Activated CD4-positive, alpha-beta memory T cell treated with anti-CD3 and anti-CD28 coated beads, Interleukin-2, amount 10 ng/mL, durations not matched to agents 7 days and 5 days (primary cell): ENCODE results near the gene COL4A1. TPM values are rescaled to one million over a fixed set of nuclear protein-coding genes. Genes with fewer than 3 reads are reported as not detected.

ENCODE experiments used
- CTCF ChIA-PET: fragments of 350-600 bp; sonication (Branson Sonifier 250); formaldehyde crosslinking; loops from one replicate; lab custom pipeline; 2021; ENCODE audit warnings: antibody characterized with exemption, inconsistent platforms; lab: Charles Lee
- POLR2A ChIA-PET: fragments of 350-600 bp; sonication (Branson Sonifier 250); formaldehyde crosslinking; loops from one replicate; lab custom pipeline; 2021; ENCODE audit warnings: antibody characterized with exemption; lab: Charles Lee
- DNase-seq: peaks from one replicate; pipeline ENCODE4 v3.0.0-alpha.2; 2020
- H3K27ac Mint-ChIP-seq: one replicate; pipeline ENCODE4 v1.8.0; 2021; ENCODE audit warnings: mild to moderate bottlenecking, mixed read lengths
- H3K27me3 Mint-ChIP-seq: one replicate; pipeline ENCODE4 v1.8.0; 2021; ENCODE audit warnings: mixed read lengths
- H3K36me3 Mint-ChIP-seq: one replicate; pipeline ENCODE4 v1.8.0; 2021; ENCODE audit warnings: low read depth, mixed read lengths
- H3K4me1 Mint-ChIP-seq: one replicate; pipeline ENCODE4 v1.8.0; 2021; ENCODE audit warnings: mixed read lengths
- H3K4me3 Mint-ChIP-seq: one replicate; pipeline ENCODE4 v1.8.0; 2021; ENCODE audit warnings: mild to moderate bottlenecking, mixed read lengths
- H3K9me3 Mint-ChIP-seq: one replicate; pipeline ENCODE4 v1.8.0; 2021; ENCODE audit warnings: mixed read lengths
- total RNA-seq, 2 experiments: library from RNA; stranded (reverse); gene quantifications; one replicate each; pipeline ENCODE4 v1.2.3, GENCODE V29; 2021

The COL4A1 gene
- total RNA-seq, 2 experiments from 2014 or later = not detected

DNA sequence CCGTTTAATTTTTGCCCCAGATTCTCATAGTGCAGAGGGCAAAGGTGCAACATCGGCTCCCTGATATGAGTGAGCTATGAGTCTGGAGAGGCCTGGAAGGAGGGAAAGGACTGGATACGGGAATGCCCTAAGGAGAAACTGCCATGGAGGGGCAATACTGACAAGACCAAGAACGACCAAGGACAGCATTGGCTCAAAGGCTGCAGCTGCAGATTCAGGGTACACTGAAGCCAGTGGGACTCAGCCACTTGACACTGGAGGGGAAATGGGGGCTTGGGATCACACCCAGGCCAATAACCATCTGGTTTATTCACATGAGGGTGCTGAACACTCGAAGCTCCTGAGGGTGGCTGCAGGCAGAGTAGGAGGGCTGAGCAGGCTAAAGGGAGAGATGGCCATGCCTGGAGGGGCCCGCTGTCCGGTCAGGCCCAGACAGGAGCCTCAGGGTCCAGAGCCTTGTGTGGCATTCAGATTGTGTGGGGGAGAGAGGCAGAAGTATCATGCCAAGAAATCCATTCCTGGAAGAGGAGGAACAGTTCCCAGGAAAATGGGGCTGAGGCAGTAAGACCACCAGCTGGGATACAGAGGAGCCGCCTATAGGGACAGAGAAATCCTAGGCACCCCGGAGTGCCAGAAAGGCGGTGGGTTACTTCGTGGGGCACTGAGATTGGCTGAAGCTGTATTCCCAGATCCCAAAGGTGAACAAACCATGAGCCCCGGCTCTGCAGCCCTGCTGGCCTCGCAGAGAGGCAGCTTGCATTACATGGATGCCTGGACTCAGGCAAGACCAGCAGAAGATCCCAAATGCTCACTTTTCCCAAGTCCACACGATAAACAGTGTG is 20.7 kb downstream of the COL4A1 start:
- Mint-ChIP-seq H3K4me1 (no peaks in the 10 kb centered on the region), H3K36me3 (no peaks in the 10 kb centered on the region), H3K4me3 (no peak overlapping the region), H3K27ac (no peak overlapping the region), H3K9me3 (no peaks in the 10 kb centered on the region), H3K27me3 (peaks cover 5% of the 10 kb centered on the region)
- ChIA-PET POLR2A (no interaction called here), CTCF (no interaction called here)
- DNase-seq = no peak

DNA sequence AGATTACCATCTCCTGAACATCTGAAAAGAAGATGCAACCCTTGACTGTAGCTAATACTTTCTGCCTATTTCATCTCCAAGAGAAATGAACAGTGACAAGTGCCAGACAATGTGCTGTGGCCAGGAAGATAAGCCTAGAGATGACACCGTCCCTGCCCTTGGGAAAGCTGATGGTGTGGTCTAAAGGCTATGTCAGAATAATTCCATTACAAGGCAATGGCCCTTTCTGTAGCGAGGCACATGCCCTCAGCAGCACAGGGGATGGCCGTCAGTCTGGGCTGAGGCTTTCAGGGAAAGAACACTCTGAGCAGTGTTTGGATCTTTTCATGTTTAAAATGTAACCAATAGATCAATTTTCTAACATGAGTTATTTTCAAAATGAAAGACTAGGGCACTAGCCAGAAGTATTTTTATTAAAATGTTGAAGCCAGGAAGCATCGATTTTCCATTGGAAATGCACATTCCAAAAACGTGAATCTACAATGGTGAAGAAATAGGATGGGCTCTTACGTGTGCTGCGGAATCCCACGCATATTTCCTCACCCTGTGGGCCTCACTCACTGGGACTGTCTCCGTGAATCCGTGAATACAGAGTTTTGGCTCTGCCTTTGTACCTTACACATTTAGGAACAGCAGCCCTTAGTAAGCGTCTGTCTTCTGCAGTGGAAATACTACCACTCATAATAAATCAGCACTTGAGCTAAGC is 22.0 kb downstream of the COL4A1 start:
- ChIA-PET CTCF (no interaction called here), POLR2A (no interaction called here)
- no peak overlapping the region for H3K4me3 Mint-ChIP-seq
- no peak for DNase-seq
- H3K4me1 Mint-ChIP-seq = no peaks in the 10 kb centered on the region
- H3K36me3 Mint-ChIP-seq = no peaks in the 10 kb centered on the region
- H3K9me3 Mint-ChIP-seq = peaks cover 2% of the 10 kb centered on the region
- H3K27me3 Mint-ChIP-seq = peaks cover 5% of the 10 kb centered on the region
- no peak overlapping the region for H3K27ac Mint-ChIP-seq

DNA sequence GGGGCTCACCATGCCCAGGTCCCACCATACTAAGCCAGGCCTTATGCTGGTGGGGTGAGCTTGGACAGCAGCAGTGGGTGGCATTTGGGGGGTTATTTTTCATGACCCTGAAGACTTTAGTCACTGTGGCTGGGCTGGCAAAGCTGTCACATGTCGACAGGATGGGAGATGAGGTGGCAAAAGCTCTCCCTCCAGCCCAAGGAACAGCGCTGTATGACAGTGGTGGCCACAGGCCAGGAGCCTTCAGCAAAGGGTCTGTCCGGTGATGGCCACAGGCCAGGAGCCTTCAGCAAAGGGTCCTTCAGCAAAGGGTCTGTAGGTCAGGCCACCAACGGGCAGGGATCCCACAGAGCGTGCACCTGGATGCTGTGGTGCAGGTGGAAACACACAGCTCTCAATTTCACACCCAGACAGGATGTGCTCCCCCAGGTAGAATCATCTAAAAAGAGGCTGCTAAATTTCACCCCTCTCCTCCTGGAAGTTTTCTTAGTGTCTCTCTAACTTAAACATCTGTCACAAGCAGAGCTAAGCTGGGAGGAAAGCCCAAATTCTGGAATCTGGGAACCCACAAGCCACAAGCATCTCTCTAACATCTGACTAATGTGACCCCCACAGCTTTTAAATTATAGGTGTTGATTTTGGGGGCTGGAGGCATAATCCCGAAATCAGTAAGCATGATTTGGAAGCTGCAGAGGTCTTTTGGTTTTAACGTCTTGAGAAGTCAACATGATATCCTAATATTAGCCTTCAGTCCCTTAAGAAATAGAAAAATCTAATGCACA is 23.0 kb downstream of the COL4A1 start:
- peaks cover 5% of the 10 kb centered on the region for H3K27me3 Mint-ChIP-seq
- ChIA-PET POLR2A (no interaction called here), CTCF (no interaction called here)
- DNase-seq = no peak
- H3K4me3 Mint-ChIP-seq = no peak overlapping the region
- peaks cover 2% of the 10 kb centered on the region for H3K9me3 Mint-ChIP-seq
- H3K4me1 Mint-ChIP-seq = no peaks in the 10 kb centered on the region
- H3K36me3 Mint-ChIP-seq = no peaks in the 10 kb centered on the region
- no peak overlapping the region for H3K27ac Mint-ChIP-seq

DNA sequence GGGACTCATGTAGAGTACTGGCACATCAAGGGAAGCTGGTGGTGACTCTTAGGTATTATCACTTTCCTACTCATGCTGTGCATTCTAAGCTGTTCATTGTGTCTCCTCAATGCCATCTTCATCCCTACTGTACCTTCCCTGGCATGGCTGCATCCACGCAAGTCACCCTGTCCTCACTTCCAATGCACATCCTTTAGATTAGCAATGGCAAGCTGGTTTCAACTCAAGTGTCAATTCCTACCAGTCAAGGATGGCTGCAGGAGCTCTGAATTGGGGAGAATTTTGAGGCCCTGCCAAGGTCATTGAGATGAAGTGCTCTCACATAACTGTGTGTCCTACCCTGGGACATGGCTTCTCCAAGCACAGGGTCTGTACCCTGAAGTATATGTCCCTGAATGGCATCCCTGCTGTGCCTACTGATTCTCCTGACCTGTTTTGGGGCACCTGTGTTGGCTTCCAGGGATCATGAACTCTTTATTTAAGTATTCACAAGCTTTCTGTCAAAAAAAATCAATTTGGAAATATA is 24.6 kb downstream of the COL4A1 start:
- no peak for DNase-seq
- Mint-ChIP-seq H3K27ac (no peak overlapping the region), H3K27me3 (peaks cover 7% of the 10 kb centered on the region), H3K36me3 (no peaks in the 10 kb centered on the region), H3K4me1 (no peaks in the 10 kb centered on the region), H3K4me3 (no peak overlapping the region), H3K9me3 (peaks cover 2% of the 10 kb centered on the region)
- ChIA-PET CTCF (no interaction called here), POLR2A (no interaction called here)

DNA sequence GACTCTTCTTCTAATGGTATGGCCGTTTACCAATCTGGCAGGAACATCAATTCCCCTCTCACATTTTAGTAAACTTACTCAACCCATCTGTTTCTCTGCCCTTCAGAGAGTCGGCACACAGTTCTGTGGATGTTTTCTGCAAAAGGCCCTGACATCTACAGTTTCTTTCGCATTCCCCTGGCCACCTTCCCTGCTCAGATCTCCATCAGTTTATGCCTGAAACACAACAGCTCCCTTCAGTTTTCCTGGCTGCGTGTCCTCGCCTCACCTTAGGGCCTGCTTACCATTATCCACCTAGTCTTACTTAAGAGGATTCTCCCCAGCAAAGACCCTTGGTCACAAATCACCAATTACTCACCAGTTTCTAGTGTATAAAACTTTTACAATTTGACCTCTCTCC is 25.2 kb downstream of the COL4A1 start:
- H3K27ac Mint-ChIP-seq = no peak overlapping the region
- no peaks in the 10 kb centered on the region for H3K4me1 Mint-ChIP-seq
- DNase-seq = no peak
- peaks cover 2% of the 10 kb centered on the region for H3K9me3 Mint-ChIP-seq
- no peak overlapping the region for H3K4me3 Mint-ChIP-seq
- CTCF ChIA-PET = no interaction called here
- peaks cover 7% of the 10 kb centered on the region for H3K27me3 Mint-ChIP-seq
- H3K36me3 Mint-ChIP-seq = no peaks in the 10 kb centered on the region
- POLR2A ChIA-PET = no interaction called here

DNA sequence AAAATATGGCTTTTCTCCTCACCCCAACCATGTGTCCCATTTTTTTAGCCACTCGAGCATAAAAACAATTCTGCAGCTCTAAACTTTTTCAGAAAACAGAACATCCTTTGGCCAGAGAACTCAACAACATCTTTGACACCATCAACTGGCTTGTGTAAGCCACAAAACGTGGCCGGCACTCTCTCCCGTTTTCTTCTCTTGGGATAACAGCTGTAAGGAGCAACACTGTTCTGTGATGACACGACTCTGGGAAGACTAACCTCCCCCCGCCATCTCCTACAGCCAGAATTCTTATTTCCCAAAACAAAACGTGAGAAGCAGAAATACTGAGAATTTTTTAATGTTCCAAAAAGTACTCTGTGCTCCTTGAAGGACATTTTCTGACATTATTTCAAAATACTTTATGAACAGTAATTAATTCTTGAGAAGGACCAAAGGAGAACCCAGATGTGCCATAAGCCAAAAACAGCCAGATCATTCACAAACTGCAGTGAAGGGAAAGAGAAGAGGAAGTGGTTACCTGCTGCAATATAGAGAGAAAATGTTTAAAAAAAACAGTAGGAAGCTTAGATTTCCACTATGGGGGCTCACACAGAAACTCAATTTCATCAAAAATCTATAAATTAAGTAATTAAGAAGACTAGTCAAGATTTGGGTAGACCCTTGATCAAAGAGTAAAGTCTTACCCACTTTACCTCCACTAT is 25.8 kb downstream of the COL4A1 start:
- ChIA-PET CTCF (no interaction called here), POLR2A (no interaction called here)
- Mint-ChIP-seq H3K4me3 (no peak overlapping the region), H3K27me3 (peaks cover 7% of the 10 kb centered on the region), H3K27ac (no peak overlapping the region), H3K4me1 (no peaks in the 10 kb centered on the region), H3K9me3 (peaks cover 2% of the 10 kb centered on the region), H3K36me3 (no peaks in the 10 kb centered on the region)
- DNase-seq = no peak

DNA sequence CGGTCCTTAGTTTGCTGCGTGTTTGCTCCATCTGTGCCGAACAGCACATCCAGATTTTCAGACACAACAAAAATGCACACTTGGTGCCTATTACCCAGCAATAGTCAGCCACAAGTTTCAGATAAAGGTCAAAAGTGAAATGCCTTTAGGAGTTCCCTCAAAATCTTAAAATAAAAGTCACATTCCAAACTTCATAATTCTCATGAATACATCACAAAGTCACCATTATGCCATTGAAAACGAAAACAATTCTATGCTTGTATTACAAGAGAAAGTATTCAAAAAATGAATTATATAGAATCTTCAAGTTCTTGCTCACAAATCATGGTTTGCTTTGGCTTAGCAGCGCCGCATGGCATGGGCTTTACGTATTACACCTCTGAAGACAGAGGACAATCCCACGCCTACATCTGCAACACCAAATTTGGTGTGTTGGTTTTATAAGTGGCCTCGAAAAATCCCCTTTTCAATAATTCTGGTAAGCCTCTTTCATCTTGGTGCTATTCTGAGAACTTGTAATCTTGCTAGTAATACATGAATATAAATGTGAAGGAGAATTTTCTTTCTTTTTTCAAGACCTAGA is 26.6 kb downstream of the COL4A1 start:
- H3K4me1 Mint-ChIP-seq = no peaks in the 10 kb centered on the region
- CTCF ChIA-PET = no interaction called here
- H3K9me3 Mint-ChIP-seq = peaks cover 2% of the 10 kb centered on the region
- DNase-seq = no peak
- no peak overlapping the region for H3K27ac Mint-ChIP-seq
- H3K4me3 Mint-ChIP-seq = no peak overlapping the region
- POLR2A ChIA-PET = no interaction called here
- H3K36me3 Mint-ChIP-seq = no peaks in the 10 kb centered on the region
- H3K27me3 Mint-ChIP-seq = peaks cover 7% of the 10 kb centered on the region

DNA sequence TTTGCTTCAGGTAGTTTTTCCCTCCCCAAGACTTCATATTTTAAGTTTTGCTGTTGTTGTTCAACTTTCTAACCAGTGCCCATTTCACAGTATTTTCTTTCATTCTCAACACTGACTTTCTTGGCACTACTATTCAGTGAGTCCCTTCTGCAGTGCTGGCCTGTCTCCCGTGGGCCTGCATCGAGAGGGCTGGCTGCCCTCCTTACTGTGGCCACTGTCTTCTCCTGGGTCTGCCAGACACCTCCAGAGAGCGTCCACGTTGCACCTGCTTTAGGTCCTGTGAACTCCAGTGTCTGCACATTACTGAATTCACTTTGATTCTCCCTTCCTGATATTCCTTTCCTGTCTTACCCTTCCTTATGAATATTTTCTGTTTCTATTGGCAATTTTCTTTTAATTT is 27.3 kb downstream of the COL4A1 start:
- no peak for DNase-seq
- no peak overlapping the region for H3K4me3 Mint-ChIP-seq
- peaks cover 7% of the 10 kb centered on the region for H3K27me3 Mint-ChIP-seq
- H3K36me3 Mint-ChIP-seq = no peaks in the 10 kb centered on the region
- H3K4me1 Mint-ChIP-seq = no peaks in the 10 kb centered on the region
- no peak overlapping the region for H3K27ac Mint-ChIP-seq
- POLR2A ChIA-PET = no interaction called here
- CTCF ChIA-PET = no interaction called here
- peaks cover 2% of the 10 kb centered on the region for H3K9me3 Mint-ChIP-seq

DNA sequence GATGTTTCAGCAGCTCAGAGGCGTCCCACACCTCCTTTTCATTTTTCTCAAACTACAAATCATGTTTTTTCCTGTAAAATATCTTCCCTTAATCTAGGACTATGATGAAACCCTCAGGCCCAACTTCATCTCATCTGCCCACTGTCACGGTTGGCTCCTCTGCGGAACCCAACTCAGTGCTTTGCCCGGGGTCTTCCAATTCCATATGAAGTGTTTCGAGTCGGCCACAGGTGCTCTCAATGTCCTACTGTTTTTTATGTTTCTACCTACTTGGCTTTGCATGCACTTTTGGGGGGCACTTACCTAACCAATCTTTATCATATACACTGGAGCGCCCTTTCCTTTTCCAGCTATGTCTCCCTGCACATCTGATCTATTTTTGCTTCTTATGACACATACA is 28.1 kb downstream of the COL4A1 start:
- CTCF ChIA-PET = no interaction called here

DNA sequence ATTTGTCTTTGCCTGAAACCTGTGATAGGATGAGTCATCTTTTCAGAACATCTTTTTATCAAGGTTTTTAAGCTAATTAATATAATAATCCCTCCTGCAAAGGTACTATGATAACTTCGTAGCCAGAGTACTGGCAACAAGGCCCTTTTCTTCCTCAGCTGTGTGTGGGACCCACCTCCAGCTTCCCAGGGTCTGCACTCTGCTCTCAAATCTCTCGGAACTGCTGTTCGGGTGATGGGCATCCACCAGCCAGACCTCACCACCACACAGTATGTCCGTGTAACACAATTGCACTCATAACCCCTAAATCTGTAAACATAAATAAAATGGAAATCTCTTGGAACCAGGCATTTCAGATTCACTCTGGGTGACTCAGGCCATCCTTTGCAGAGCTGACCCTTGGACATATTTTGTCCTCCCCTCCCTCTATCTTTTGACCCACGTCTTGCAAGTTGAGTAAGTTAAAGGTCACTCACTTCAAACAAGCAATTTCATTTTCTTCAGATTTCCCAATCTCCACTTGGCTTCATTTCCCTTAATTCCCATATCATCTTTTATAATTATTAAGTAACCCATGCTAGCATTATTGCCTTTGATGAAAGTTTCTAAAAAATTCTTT is 29.5 kb downstream of the COL4A1 start:
- Mint-ChIP-seq H3K36me3 (no peaks in the 10 kb centered on the region), H3K9me3 (peaks cover 2% of the 10 kb centered on the region), H3K27ac (no peak overlapping the region), H3K4me1 (no peaks in the 10 kb centered on the region), H3K27me3 (peaks cover 7% of the 10 kb centered on the region), H3K4me3 (no peak overlapping the region)
- no peak for DNase-seq
- POLR2A ChIA-PET = no interaction called here
- CTCF ChIA-PET = no interaction called here

More for the DNA sequence above, 28.1 kb downstream of the COL4A1 start:
- DNase-seq = no peak
- H3K27me3 Mint-ChIP-seq = peaks cover 7% of the 10 kb centered on the region
- H3K4me1 Mint-ChIP-seq = no peaks in the 10 kb centered on the region
- no peak overlapping the region for H3K27ac Mint-ChIP-seq
- H3K4me3 Mint-ChIP-seq = no peak overlapping the region
- H3K36me3 Mint-ChIP-seq = no peaks in the 10 kb centered on the region
- H3K9me3 Mint-ChIP-seq = peaks cover 2% of the 10 kb centered on the region
- POLR2A ChIA-PET = no interaction called here

DNA sequence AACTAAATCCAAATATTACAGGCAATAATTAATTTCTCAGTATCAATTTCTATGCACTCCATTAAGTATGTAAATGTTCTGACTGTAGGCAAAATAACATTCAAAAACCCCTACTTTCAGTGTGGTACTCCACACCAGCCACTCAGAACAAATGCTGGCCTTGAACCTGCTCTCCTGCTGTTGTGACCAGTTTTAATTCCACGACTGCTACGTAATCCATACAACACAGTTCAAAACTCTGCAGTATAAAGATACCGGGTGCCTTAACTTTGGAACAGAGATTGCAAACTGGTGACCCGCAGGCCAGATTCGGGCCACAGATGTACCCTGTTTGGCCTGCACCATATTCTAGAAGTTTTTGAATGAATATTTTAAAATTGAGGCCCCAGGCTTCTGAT is 30.4 kb downstream of the COL4A1 start:
- CTCF ChIA-PET = no interaction called here
- no peaks in the 10 kb centered on the region for H3K4me1 Mint-ChIP-seq
- POLR2A ChIA-PET = no interaction called here
- no peak overlapping the region for H3K4me3 Mint-ChIP-seq
- peaks cover 4% of the 10 kb centered on the region for H3K27me3 Mint-ChIP-seq
- DNase-seq = no peak
- H3K36me3 Mint-ChIP-seq = no peaks in the 10 kb centered on the region
- peaks cover 2% of the 10 kb centered on the region for H3K9me3 Mint-ChIP-seq
- no peak overlapping the region for H3K27ac Mint-ChIP-seq

DNA sequence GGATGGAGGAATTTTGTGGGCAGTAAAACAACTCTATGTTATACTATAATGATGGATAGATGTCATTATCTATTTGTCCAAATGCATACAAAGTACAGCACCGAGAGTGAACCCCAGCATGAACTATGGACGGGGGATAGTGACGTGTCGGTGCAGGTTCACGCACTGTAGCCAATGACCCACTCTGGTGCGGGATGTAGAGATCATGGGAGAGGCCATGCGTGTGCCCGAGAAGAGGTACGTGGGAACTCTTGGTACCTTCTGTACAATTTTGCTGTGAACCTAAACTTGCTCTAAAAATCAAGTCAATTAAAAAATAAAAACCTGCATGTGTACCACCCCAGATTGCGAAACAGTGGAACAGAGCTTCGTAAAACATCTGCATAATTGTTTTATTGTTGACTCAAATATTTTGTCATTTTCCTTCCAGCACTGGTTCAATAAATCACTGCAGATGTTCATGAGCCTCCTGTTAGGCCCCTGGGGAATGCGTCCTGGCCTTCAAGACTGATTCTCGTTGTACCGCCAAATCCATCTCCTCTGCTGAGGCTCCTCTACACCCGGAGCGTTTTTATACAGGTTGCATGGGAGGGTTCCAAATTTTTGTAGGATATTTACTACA is 30.9 kb downstream of the COL4A1 start:
- H3K9me3 Mint-ChIP-seq = peaks cover 2% of the 10 kb centered on the region
- ChIA-PET POLR2A (interaction anchor here (0.6 kb wide), 1 partner anchor 315 kb away, joined by 3 read pairs; no protein-coding TSS in a partner anchor), CTCF (no interaction called here)
- no peak for DNase-seq
- no peaks in the 10 kb centered on the region for H3K36me3 Mint-ChIP-seq
- H3K4me1 Mint-ChIP-seq = no peaks in the 10 kb centered on the region
- peaks cover 5% of the 10 kb centered on the region for H3K27me3 Mint-ChIP-seq
- no peak overlapping the region for H3K27ac Mint-ChIP-seq
- no peak overlapping the region for H3K4me3 Mint-ChIP-seq
